Endothelial cell of umbilical vein (primary cell): Measurements from ENCODE around the gene TFF3. TPM values are rescaled to one million over a fixed set of nuclear protein-coding genes. Genes with fewer than 3 reads are reported as not detected.

Experiments used
- BruUV-seq: library from RNA; stranded (reverse); fragments of 400-500 nt; replicated peaks from 2 replicates; lab custom pipeline; 2021; lab: Mats Ljungman, UMichigan
- CTCF ChIA-PET: fragments of 300-600, 350-600 bp; sonication (Branson Sonifier 250); formaldehyde crosslinking; loops from one replicate; lab custom pipeline; 2021; ENCODE audit warnings: antibody characterized with exemption, inconsistent platforms; lab: Charles Lee
- POLR2A ChIA-PET: fragments of 300-600, 350-600 bp; sonication (Branson Sonifier 250); formaldehyde crosslinking; loops from one replicate; lab custom pipeline; 2021; ENCODE audit warnings: antibody characterized with exemption, inconsistent platforms; lab: Charles Lee
- DNase-seq: peaks from one replicate; pipeline ENCODE4 v3.0.0-alpha.2; 2011; ENCODE audit warnings: low read depth, low spot score
- FAIRE-seq: peaks from 2 replicates; lab custom pipeline; 2011; peaks lifted over from hg19 to GRCh38; lab: Jason Lieb, UNC
- H2AFZ ChIP-seq: 2 replicates; pipeline ENCODE4 v1.6.0; 2012; ENCODE audit warnings: low read depth, low read length, control low read depth, inconsistent platforms
- H3K27ac ChIP-seq: 2 replicates; pipeline ENCODE4 v1.5.1; 2011; ENCODE audit warnings: low read depth, mild to moderate bottlenecking, control low read depth, low read length, moderate library complexity; ENCODE audit not compliant: insufficient read depth
- H3K27me3 ChIP-seq, 2 experiments: 2 replicates each; pipeline versions ENCODE4 v1.6.0 to v1.6.1; 2011; ENCODE audit warnings: low read length in 2 of 2, mixed read lengths in 1 of 2; ENCODE audit not compliant: control insufficient read depth in 2 of 2, insufficient read depth in 2 of 2
- H3K36me3 ChIP-seq, 2 experiments: 2 replicates in 1 of 2; 3 replicates in 1 of 2; pipeline ENCODE4 v1.5.1; 2011; ENCODE audit warnings: low read length in 2 of 2, mild to moderate bottlenecking in 1 of 2, moderate library complexity in 1 of 2; ENCODE audit not compliant: control insufficient read depth in 2 of 2, insufficient read depth in 2 of 2; ENCODE audit errors: extremely low read depth in 1 of 2
- H3K4me1 ChIP-seq: 3 replicates; pipeline ENCODE4 v1.5.1; 2011; ENCODE audit warnings: mild to moderate bottlenecking, low read length; ENCODE audit not compliant: control insufficient read depth, insufficient read depth; ENCODE audit errors: extremely low read depth
- H3K4me2 ChIP-seq: 2 replicates; pipeline ENCODE4 v1.6.1; 2011; ENCODE audit warnings: low read length, control low read depth, mixed read lengths; ENCODE audit not compliant: insufficient read depth
- H3K4me3 ChIP-seq, 3 experiments: fragments of 200-600 bp in 1 of 3; sonication (generic), shearing (Covaris generic) in 1 of 3; replicated peaks in 1 of 3; 2 replicates each; pipeline ENCODE4 v1.5.1; 2011 to 2016; ENCODE audit warnings: control low read depth in 3 of 3, low read length in 3 of 3, mild to moderate bottlenecking in 2 of 3, inconsistent platforms in 1 of 3, low read depth in 1 of 3, moderate library complexity in 1 of 3; ENCODE audit not compliant: insufficient read depth in 1 of 3
- H3K79me2 ChIP-seq: 2 replicates; pipeline ENCODE4 v1.6.0; 2012; ENCODE audit warnings: low read length, inconsistent platforms; ENCODE audit not compliant: control insufficient read depth, insufficient read depth
- H3K9ac ChIP-seq: replicated peaks from 2 replicates; pipeline ENCODE3; 2011; ENCODE audit warnings: low read length, control low read depth; ENCODE audit not compliant: insufficient read depth; ENCODE audit errors: extremely low read depth
- H3K9me1 ChIP-seq: replicated peaks from 3 replicates; pipeline ENCODE4 v1.6.0; 2011; ENCODE audit warnings: mild to moderate bottlenecking, low read length; ENCODE audit not compliant: control insufficient read depth, insufficient read depth; ENCODE audit errors: extremely low read depth
- H3K9me3 ChIP-seq: replicated peaks from 2 replicates; pipeline ENCODE4 v1.5.1; 2012; ENCODE audit warnings: low read length, inconsistent platforms; ENCODE audit not compliant: control insufficient read depth, insufficient read depth
- H4K20me1 ChIP-seq: replicated peaks from 2 replicates; pipeline ENCODE3; 2011; ENCODE audit warnings: mild to moderate bottlenecking, low read length; ENCODE audit not compliant: control insufficient read depth, insufficient read depth; ENCODE audit errors: extremely low read depth
- EZH2 ChIP-seq: IDR thresholded peaks from 2 replicates; pipeline ENCODE4 v1.6.1; 2012; ENCODE audit warnings: borderline replicate concordance, low read depth, mild to moderate bottlenecking, moderate library complexity, low read length, inconsistent platforms; ENCODE audit not compliant: severe bottlenecking
- FOS ChIP-seq: IDR thresholded peaks from 2 replicates; pipeline ENCODE4 v1.6.1; 2011; ENCODE audit warnings: mild to moderate bottlenecking, low read length, moderate library complexity, borderline replicate concordance; ENCODE audit not compliant: insufficient read depth
- GATA2 ChIP-seq: IDR thresholded peaks from 2 replicates; pipeline ENCODE4 v1.7.0; 2011; ENCODE audit warnings: low read depth, mild to moderate bottlenecking, moderate library complexity, mixed read lengths, low read length; ENCODE audit not compliant: insufficient read length, insufficient read depth
- JUN ChIP-seq: IDR thresholded peaks from 2 replicates; pipeline ENCODE4 v1.6.1; 2011; ENCODE audit warnings: borderline replicate concordance, low read depth; ENCODE audit not compliant: insufficient read length, insufficient read depth
- MYC ChIP-seq: IDR thresholded peaks from one replicate; pipeline ENCODE4 v1.6.1; 2011; ENCODE audit warnings: mild to moderate bottlenecking, low read depth, low read length
- POLR2A ChIP-seq: IDR thresholded peaks from 2 replicates; pipeline ENCODE4 v1.6.1; 2012; ENCODE audit warnings: low read depth, mild to moderate bottlenecking, control low read depth, low read length
- POLR2AphosphoS5 ChIP-seq: IDR thresholded peaks from 2 replicates; pipeline ENCODE4 v1.6.1; 2012; ENCODE audit warnings: low read depth, mild to moderate bottlenecking, control low read depth, low read length, moderate library complexity; ENCODE audit not compliant: insufficient read depth
- dilution Hi-C: fragments of 300-500 bp; cut with MboI; formaldehyde crosslinking; loops from one replicate; pipeline ENCODE4 v1.15.0; 2019; ENCODE audit warnings: low sequenced_read_pairs; ENCODE audit not compliant: extremely low pct_ligation_motif_present
- intact Hi-C: fragments of 100-400 bp; cut with micrococcal nuclease; formaldehyde crosslinking; loops from one replicate; pipeline ENCODE4 v1.10.0; 2022
- polyA plus RNA-seq, 4 experiments: library from polyadenylated mRNA; depleted of rRNA in 3 of 4; stranded (reverse) in 3 of 4; unstranded in 1 of 4; fragments of >200 nt; gene quantifications; 2 replicates each; pipeline versions ENCODE4 v1.2.1 to v1.2.3, GENCODE V29; 2011 to 2012; ENCODE audit warnings: missing spikeins in 1 of 4
- total RNA-seq: library from RNA; stranded (reverse); gene quantifications from 2 replicates; pipeline ENCODE4 v1.2.3, GENCODE V29; 2021
- TF ChIP-seq, protein P1 (sequence below): IDR thresholded peaks from 2 replicates; pipeline ENCODE4 v1.6.1; 2011; ENCODE audit not compliant: insufficient read depth, insufficient read length
- TF ChIP-seq, protein P2 (sequence below), 2 donors: IDR thresholded peaks; 1 replicate in 1 of 2; 2 replicates in 1 of 2; pipeline ENCODE4 v1.5.1; 2011; ENCODE audit warnings: low read length in 2 of 2, mild to moderate bottlenecking in 2 of 2, moderate library complexity in 2 of 2, control low read depth in 1 of 2, inconsistent platforms in 1 of 2, low read depth in 1 of 2; ENCODE audit not compliant: insufficient read depth in 1 of 2; ENCODE audit errors: extremely low read depth in 1 of 2

The TFF3 gene
- total and polyA plus RNA-seq, 2 donors (not counting 3 experiments of a cell fraction or from before 2014, with no cell fraction given): 0.93 to 1.8 TPM

DNA sequence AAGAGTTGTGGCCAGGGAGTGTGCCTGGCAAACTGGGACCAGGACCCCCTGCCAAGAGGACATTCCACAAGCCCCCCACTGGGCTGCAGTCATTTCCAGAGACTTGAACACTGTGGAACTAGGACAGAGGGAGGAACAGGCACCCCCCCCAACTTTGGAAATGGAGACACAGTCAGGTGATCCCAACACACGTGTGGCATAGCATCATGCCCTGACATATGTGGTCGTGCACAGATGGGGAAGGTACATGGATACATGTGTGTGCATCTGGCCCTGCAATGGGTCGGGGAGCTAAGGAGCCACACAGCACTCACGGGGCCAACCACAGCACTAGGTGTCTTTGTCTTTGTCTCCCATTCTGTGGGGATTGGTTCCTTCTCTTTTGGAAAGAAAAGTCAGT is 6.6 kb upstream of the TFF3 start:
- Histone ChIP-seq H3K79me2 (no peaks in the 10 kb centered on the region), H3K9ac (no peak overlapping the region), H4K20me1 (no peaks in the 10 kb centered on the region), H3K9me3 (no peaks in the 10 kb centered on the region), H3K27ac (no peak overlapping the region), H3K4me2 (no peak overlapping the region), H2AFZ (no peak overlapping the region), H3K27me3 (peaks cover 0 to 12% of the 10 kb centered on the region in 2 experiments), H3K4me1 (no peaks in the 10 kb centered on the region), H3K4me3 (no peak overlapping the region), H3K9me1 (no peaks in the 10 kb centered on the region), H3K36me3 (no peaks in the 10 kb centered on the region)
- FAIRE-seq: no peak
- no peak for DNase-seq
- ChIA-PET POLR2A (no interaction called here), CTCF (interaction anchor here (1.0 kb wide), 1 partner anchor 12 kb away, joined by 4 read pairs; no protein-coding TSS in a partner anchor)
- dilution Hi-C loops (no loop called here), intact Hi-C loops (no loop called here)
- BruUV-seq: no TSS peak
- TF ChIP-seq, protein P1, sequence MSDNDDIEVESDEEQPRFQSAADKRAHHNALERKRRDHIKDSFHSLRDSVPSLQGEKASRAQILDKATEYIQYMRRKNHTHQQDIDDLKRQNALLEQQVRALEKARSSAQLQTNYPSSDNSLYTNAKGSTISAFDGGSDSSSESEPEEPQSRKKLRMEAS: no peak
- TF ChIP-seq, protein P2, sequence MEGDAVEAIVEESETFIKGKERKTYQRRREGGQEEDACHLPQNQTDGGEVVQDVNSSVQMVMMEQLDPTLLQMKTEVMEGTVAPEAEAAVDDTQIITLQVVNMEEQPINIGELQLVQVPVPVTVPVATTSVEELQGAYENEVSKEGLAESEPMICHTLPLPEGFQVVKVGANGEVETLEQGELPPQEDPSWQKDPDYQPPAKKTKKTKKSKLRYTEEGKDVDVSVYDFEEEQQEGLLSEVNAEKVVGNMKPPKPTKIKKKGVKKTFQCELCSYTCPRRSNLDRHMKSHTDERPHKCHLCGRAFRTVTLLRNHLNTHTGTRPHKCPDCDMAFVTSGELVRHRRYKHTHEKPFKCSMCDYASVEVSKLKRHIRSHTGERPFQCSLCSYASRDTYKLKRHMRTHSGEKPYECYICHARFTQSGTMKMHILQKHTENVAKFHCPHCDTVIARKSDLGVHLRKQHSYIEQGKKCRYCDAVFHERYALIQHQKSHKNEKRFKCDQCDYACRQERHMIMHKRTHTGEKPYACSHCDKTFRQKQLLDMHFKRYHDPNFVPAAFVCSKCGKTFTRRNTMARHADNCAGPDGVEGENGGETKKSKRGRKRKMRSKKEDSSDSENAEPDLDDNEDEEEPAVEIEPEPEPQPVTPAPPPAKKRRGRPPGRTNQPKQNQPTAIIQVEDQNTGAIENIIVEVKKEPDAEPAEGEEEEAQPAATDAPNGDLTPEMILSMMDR (IDR thresholded peaks at IDR 0.05; ENCODE audit: extremely low read depth in 1 of 2, insufficient read depth in 1 of 2, low read depth in 1 of 2, low read length in 2 of 2): no peak
- TF ChIP-seq POLR2A (no peak), POLR2AphosphoS5 (no peak), GATA2 (no peak), EZH2 (no peak), JUN (no peak), FOS (no peak), MYC (no peak)
